MCF 10A (cell line): ENCODE data around the gene PSMC3IP. TPM values are rescaled to one million over a fixed set of nuclear protein-coding genes. Genes with fewer than 3 reads are reported as not detected.
"Not testable (repeated sequence)": the region's sequence is repeated elsewhere in the genome, so short reads cannot be mapped to it uniquely, and the experiment has no call there.

ENCODE experiments used
- BruUV-seq: library from RNA; stranded (reverse); fragments of 400-500 nt; replicated peaks from 2 replicates; lab custom pipeline; 2021; lab: Mats Ljungman, UMichigan
- CTCF ChIA-PET: fragments of 300-600 bp; sonication (Branson Sonifier 250); formaldehyde crosslinking; extraction: SDS; loops from one replicate; lab custom pipeline; 2021; ENCODE audit warnings: antibody characterized with exemption, inconsistent platforms; lab: Yijun Ruan, JAX
- POLR2A ChIA-PET: fragments of 300-600, 350-650 bp; sonication (Branson Sonifier 250); formaldehyde crosslinking; extraction: SDS; loops from one replicate; lab custom pipeline; 2020; ENCODE audit warnings: antibody characterized with exemption, inconsistent platforms; lab: Yijun Ruan, JAX
- DNase-seq: peaks from one replicate; pipeline ENCODE4 v3.0.0-alpha.2; 2018; ENCODE audit not compliant: unreplicated experiment
- H3K27ac Mint-ChIP-seq: one replicate; pipeline ENCODE4 v1.8.0; 2022; ENCODE audit warnings: mild to moderate bottlenecking, low read depth, mixed read lengths; ENCODE audit not compliant: unreplicated experiment
- H3K27me3 Mint-ChIP-seq: one replicate; pipeline ENCODE4 v1.8.0; 2022; ENCODE audit warnings: mixed read lengths; ENCODE audit not compliant: insufficient read depth, unreplicated experiment
- H3K36me3 Mint-ChIP-seq: one replicate; pipeline ENCODE4 v1.8.0; 2022; ENCODE audit warnings: mild to moderate bottlenecking, moderate library complexity, mixed read lengths; ENCODE audit not compliant: insufficient read depth, unreplicated experiment
- H3K4me1 Mint-ChIP-seq: one replicate; pipeline ENCODE4 v1.8.0; 2022; ENCODE audit warnings: mixed read lengths; ENCODE audit not compliant: insufficient read depth, unreplicated experiment
- H3K4me3 Mint-ChIP-seq: one replicate; pipeline ENCODE4 v1.8.0; 2022; ENCODE audit warnings: mild to moderate bottlenecking, moderate library complexity, mixed read lengths; ENCODE audit not compliant: unreplicated experiment
- H3K9me3 Mint-ChIP-seq: one replicate; pipeline ENCODE4 v1.8.0; 2022; ENCODE audit warnings: mixed read lengths; ENCODE audit not compliant: unreplicated experiment
- intact Hi-C: fragments of 100-400 bp; cut with micrococcal nuclease; formaldehyde crosslinking; loops from 2 replicates; pipeline ENCODE4 v1.14.1; 2022
- total RNA-seq: library from RNA; stranded (reverse); gene quantifications from 2 replicates; pipeline ENCODE4 v1.2.3, GENCODE V29; 2022
- TF ChIP-seq, protein P1 (sequence below): fragments of 200-600 bp; IDR thresholded peaks from one replicate; pipeline ENCODE4 v1.8.0; 2022; ENCODE audit warnings: antibody characterized with exemption, mild to moderate bottlenecking; ENCODE audit not compliant: unreplicated experiment

PSMC3IP gene
- total RNA-seq, 1 experiment from 2014 or later: 12.0 TPM

DNA sequence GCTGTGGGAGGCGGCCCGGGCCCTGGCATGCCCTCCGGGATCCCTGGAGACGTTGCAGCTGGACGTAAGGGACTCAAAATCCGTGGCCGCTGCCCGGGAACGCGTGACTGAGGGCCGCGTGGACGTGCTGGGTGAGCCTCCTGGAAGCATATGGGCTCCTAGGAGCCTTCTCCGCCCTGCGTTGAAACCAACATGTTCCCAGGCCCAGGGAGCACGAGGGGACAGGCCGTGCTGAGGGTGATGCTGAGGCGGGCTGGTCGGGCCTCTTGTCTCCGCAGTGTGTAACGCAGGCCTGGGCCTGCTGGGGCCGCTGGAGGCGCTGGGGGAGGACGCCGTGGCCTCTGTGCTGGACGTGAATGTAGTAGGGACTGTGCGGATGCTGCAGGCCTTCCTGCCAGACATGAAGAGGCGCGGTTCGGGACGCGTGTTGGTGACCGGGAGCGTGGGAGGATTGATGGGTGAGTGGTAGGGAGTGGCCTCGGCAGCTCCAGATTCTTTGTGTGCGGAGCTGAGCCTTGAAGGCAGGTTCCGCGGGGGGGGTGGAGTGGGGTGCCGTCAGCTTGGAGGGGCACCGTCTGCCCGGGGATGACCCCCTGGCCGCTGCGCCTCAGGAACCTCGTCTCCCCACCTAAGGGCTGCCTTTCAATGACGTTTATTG, 24.2 kb downstream of the PSMC3IP start:
- CTCF ChIA-PET: interaction anchor here (0.5 to 1.4 kb wide), 7 partner anchors 11 to 862 kb away, joined by 3 to 5 read pairs (median 3); no protein-coding TSS in a partner anchor
- no TSS peak for BruUV-seq
- POLR2A ChIA-PET: interaction anchor here (0.6 to 3.1 kb wide), 17 partner anchors 9 to 530 kb away, joined by 3 to 38 read pairs (median 5); partner anchors contain the start of genes BECN1, CAVIN1, CNTD1 and COA3
- H3K9me3 Mint-ChIP-seq: no peaks in the 10 kb centered on the region
- peak overlapping the region; percentile 89 for H3K27ac Mint-ChIP-seq
- H3K4me1 Mint-ChIP-seq: peaks cover 6% of the 10 kb centered on the region
- TF ChIP-seq, protein P1, sequence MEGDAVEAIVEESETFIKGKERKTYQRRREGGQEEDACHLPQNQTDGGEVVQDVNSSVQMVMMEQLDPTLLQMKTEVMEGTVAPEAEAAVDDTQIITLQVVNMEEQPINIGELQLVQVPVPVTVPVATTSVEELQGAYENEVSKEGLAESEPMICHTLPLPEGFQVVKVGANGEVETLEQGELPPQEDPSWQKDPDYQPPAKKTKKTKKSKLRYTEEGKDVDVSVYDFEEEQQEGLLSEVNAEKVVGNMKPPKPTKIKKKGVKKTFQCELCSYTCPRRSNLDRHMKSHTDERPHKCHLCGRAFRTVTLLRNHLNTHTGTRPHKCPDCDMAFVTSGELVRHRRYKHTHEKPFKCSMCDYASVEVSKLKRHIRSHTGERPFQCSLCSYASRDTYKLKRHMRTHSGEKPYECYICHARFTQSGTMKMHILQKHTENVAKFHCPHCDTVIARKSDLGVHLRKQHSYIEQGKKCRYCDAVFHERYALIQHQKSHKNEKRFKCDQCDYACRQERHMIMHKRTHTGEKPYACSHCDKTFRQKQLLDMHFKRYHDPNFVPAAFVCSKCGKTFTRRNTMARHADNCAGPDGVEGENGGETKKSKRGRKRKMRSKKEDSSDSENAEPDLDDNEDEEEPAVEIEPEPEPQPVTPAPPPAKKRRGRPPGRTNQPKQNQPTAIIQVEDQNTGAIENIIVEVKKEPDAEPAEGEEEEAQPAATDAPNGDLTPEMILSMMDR: no peak
- H3K4me3 Mint-ChIP-seq: peak overlapping the region; percentile 91
- H3K27me3 Mint-ChIP-seq: no peaks in the 10 kb centered on the region
- H3K36me3 Mint-ChIP-seq: peaks cover 6% of the 10 kb centered on the region
- intact Hi-C loops: no loop called here
- DNase-seq: peak; percentile 60

DNA sequence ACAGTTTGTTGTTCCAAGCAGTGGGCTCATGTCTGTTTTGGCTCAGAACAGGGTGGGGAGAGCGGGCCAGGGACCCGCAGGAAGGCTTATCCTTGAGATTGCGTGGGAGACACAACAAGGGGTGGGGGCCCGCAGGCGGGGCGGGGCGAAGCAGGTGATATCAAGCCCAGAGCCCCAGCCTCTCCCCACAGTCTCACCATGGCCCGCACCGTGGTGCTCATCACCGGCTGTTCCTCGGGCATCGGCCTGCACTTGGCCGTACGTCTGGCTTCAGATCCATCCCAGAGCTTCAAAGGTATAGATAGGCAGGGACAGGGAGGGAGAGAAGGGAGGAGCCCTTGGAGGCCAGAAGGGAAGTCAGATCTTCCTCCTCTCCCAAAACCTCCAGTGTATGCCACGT, 24.8 kb downstream of the PSMC3IP start, which contains the start of gene HSD17B1:
Gene HSD17B1 (plus strand): TSS at position 188 of the 400 bp plus-strand sequence. CDS start 11 bp downstream, at position 199.
- BruUV-seq, H3K9me3 Mint-ChIP-seq, intact Hi-C loops, H3K27me3 Mint-ChIP-seq, DNase-seq, H3K4me1 Mint-ChIP-seq: not testable (repeated sequence)
- H3K36me3 Mint-ChIP-seq: peaks cover 10% of the 10 kb centered on the region
- peak within 1 kb of the TSS; percentile 91 for H3K4me3 Mint-ChIP-seq
- POLR2A ChIA-PET: interaction anchor here (2.4 to 3.1 kb wide), 4 partner anchors 17 to 131 kb away, joined by 17 to 38 read pairs (median 25); partner anchors contain the start of genes CAVIN1, NAGLU and PSMC3IP
- peak within 1 kb of the TSS; percentile 89 for H3K27ac Mint-ChIP-seq
- CTCF ChIA-PET: interaction anchor here (0.7 kb wide), 2 partner anchors 138 to 861 kb away, joined by 3 read pairs; no protein-coding TSS in a partner anchor

DNA sequence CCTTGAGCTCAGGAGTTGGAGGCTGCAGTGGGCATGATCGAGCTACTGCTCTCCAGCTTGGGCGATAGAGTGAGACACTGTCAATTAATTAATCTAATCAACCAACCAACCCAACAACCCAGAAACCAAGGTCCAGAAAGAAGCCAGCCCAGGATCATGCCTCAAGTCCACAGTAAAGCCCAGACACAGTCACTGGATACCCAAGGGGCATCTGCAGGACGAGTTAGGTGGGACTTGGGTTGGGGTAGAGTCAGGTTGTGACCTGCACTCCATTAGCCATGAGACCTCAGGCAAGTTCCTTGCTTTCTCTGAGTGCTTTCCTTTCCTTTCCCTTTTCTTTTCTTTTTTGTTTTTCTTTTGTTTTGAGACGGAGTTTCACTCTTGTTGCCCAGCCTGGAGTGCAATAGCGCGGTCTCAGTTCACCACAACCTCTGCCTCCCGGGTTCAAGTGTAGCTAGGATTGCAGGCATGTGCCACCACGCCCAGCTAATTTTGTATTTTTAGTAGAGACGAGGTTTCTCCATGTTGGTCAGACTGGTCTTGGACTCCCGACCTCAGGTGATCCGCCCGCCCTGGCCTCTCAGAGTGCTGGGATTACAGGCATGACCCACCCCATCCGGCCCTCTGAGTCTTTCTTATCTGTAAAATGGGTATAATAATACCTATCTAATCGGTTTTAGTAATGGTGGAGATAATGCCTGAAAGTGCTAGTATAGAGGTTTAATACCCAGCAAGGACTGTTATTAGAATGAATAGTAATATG, 28.4 kb downstream of the PSMC3IP start:
- H3K9me3 Mint-ChIP-seq: no peaks in the 10 kb centered on the region
- H3K27me3 Mint-ChIP-seq: no peaks in the 10 kb centered on the region
- no TSS peak for BruUV-seq
- TF ChIP-seq, protein P1: no peak
- H3K27ac Mint-ChIP-seq: no peak overlapping the region
- H3K4me3 Mint-ChIP-seq: no peak overlapping the region
- peaks cover 20% of the 10 kb centered on the region for H3K36me3 Mint-ChIP-seq
- intact Hi-C loops: no loop called here
- DNase-seq: no peak
- CTCF ChIA-PET: no interaction called here
- H3K4me1 Mint-ChIP-seq: peaks cover 6% of the 10 kb centered on the region
- POLR2A ChIA-PET: no interaction called here

DNA sequence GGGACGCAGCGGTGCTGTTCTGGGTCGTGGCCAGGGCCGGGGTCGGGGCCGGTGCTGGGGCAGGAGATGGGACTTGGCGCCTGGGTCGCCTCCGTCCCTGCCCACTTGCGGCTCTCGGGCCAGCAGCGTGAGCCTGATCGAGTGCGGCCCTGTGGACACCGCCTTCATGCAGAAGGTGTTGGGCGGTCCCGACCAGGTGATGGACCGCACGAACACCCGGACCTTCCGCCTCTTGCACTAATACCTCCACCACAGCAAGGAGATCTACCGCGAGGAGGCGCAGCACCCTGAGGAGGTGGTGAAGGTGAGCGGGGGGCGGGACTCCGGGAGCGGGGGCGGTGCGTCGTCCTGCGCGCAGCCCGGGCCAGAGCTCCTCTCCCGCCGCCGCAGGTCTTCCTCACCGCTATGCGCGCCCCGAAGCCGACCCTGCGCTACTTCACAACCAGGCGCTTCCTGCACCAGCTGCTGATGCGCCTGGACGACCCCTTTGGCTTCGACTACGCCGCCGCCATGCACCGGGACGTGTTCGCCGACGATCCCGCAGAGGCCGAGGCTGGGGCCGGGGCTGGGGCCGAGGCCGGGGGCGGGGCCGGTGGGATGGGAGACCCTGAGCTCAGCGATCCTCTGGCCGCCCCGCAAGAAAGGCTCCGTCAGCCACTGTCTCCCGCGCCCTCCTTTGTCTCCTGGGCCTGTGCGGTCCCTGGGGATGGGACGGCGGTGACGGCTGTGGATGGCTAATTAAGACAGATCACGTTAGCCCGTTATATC, 29.3 kb downstream of the PSMC3IP start:
- H3K4me1 Mint-ChIP-seq: peaks cover 2% of the 10 kb centered on the region
- ChIA-PET CTCF (interaction anchor here (0.6 to 1.4 kb wide), 4 partner anchors 12 to 368 kb away, joined by 3 to 4 read pairs (median 3); partner anchors contain the start of gene NAGLU), POLR2A (interaction anchor here (0.7 kb wide), 2 partner anchors 9 to 18 kb away, joined by 3 read pairs; no protein-coding TSS in a partner anchor)
- H3K27ac Mint-ChIP-seq: no peak overlapping the region
- H3K4me3 Mint-ChIP-seq: peak overlapping the region; percentile 31
- no TSS peak for BruUV-seq
- intact Hi-C loops: no loop called here
- TF ChIP-seq, protein P1: no peak
- peaks cover 20% of the 10 kb centered on the region for H3K36me3 Mint-ChIP-seq
- no peaks in the 10 kb centered on the region for H3K9me3 Mint-ChIP-seq
- no peaks in the 10 kb centered on the region for H3K27me3 Mint-ChIP-seq
- peak; percentile 68 for DNase-seq
